Body of pancreas (tissue), 4 donors: ENCODE results near the gene B3GAT1.
A peak's percentile ranks its signal among the peaks of the same experiment; 100 is the strongest.

Experiments
- CTCF ChIP-seq, 7 experiments: fragments of 450-650 bp in 4 of 7; fragments of 200-600 bp in 3 of 7; sonication (generic) in 3 of 7; IDR thresholded peaks; one replicate each; pipeline ENCODE4 v1.5.1; 2016 to 2019; ENCODE audit warnings: antibody characterized with exemption in 7 of 7
- POLR2A ChIP-seq, 3 donors: fragments of 450-650 bp; IDR thresholded peaks; one replicate each; pipeline ENCODE4 v1.6.1; 2016; ENCODE audit warnings: antibody characterized with exemption in 3 of 3, mild to moderate bottlenecking in 2 of 3

- TF ChIP-seq CTCF (IDR thresholded peaks at IDR 0.05) (no peak), POLR2A (IDR thresholded peaks at IDR 0.05) (peak in 1 of 3 donors; percentile 5)
Observed at GRCh38 chr11:134331354-134332188, 80.5 kb downstream of the B3GAT1 start, which contains the start of gene GLB1L2.
